GM13976 (cell line): ENCODE results near the gene SIX2.

Experiments used
- DNase-seq: peaks from one replicate; pipeline ENCODE4 v3.0.0; 2012; ENCODE audit warnings: low spot score
- in situ Hi-C: fragments of 300-500 bp; cut with MboI; formaldehyde crosslinking; loops from one replicate; pipeline ENCODE4 v1.12.0; 2022; ENCODE audit warnings: low sequenced_read_pairs, mixed read lengths, inconsistent platforms; ENCODE audit not compliant: unreplicated experiment
- TF ChIP-seq, protein P1 (sequence below): IDR thresholded peaks from 2 replicates; pipeline ENCODE4 v1.5.1; 2012; ENCODE audit warnings: borderline replicate concordance, mild to moderate bottlenecking; ENCODE audit not compliant: insufficient read depth; ENCODE audit errors: extremely low read depth, missing control alignments, control extremely low read depth

The SIX2 gene

DNA sequence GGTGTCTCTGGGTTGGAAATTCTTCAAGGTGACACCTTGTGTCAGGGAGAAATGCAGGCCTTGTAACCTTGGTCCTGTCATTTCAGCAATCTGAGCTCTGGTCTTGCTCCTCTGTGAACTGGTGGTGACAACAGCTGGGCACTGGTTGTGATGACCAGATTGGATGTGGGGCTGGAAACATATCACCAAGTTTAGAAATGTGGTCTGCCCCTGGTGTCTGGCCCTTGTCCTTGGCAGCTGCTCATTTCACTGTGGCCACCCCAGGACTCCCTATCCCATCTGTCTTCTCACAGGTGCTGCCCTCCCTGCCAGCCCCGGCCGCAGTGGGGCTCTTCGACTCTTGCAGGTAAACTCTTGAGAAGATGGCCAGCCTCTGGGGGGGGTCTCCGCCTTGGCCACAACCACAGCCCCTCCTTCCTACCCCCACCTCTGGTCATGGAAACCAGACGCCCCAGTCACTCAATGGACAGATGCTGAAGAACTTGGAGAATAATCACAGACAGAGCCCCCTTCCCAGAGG, 47.0 kb downstream of the SIX2 start:
- in situ Hi-C loops, result loop anchor here (25.0 kb wide), 1 partner anchor 925 kb away; no protein-coding TSS in a partner anchor
- no peak for DNase-seq
- TF ChIP-seq, protein P1, sequence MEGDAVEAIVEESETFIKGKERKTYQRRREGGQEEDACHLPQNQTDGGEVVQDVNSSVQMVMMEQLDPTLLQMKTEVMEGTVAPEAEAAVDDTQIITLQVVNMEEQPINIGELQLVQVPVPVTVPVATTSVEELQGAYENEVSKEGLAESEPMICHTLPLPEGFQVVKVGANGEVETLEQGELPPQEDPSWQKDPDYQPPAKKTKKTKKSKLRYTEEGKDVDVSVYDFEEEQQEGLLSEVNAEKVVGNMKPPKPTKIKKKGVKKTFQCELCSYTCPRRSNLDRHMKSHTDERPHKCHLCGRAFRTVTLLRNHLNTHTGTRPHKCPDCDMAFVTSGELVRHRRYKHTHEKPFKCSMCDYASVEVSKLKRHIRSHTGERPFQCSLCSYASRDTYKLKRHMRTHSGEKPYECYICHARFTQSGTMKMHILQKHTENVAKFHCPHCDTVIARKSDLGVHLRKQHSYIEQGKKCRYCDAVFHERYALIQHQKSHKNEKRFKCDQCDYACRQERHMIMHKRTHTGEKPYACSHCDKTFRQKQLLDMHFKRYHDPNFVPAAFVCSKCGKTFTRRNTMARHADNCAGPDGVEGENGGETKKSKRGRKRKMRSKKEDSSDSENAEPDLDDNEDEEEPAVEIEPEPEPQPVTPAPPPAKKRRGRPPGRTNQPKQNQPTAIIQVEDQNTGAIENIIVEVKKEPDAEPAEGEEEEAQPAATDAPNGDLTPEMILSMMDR, result no peak

DNA sequence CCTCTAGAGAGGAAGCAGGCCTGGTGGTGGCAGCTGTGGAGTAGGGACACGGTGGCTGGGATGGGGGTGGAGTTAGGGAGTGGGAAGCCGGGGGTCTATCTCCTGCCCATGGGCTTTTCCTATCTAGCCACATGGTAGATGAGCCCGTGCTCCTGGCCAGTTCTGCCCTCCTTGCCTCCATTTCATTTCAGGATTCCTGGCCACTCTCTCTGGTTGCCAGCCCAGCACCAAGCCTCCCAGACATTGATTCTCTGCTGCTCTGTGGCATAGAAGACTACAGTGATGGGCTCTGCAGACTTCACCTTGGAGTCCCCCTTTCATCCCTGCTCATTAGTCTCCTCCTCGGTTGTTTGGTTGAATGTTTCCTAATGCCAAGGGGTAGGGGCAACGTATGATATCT, 48.4 kb downstream of the SIX2 start:
- in situ Hi-C loops, result loop anchor here (25.0 kb wide), 1 partner anchor 924 kb away; no protein-coding TSS in a partner anchor
- no peak for DNase-seq
- TF ChIP-seq, protein P1, result no peak

DNA sequence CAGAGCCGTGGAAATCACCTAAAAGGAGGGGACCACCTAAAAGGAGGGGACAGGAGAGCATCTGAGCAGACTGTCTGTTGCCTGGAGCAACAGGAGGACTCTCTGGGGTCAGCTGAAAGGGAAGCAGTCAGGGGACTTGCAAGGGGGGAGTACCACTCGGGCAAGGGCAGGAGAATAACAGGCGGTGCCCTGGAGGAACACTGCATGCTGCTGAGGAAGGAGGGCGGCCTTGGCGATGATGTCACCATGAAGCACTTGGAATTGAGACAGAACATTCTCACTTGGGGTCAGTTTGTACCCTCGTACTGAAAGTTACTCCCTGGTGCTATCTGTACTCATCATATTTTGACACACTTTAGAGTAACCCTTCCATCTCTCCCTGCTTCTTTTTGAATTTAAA, 49.4 kb downstream of the SIX2 start:
- TF ChIP-seq, protein P1, result no peak
- in situ Hi-C loops, result loop anchor here (10.0 to 25.0 kb wide), 2 partner anchors 485 to 923 kb away; no protein-coding TSS in a partner anchor
- no peak for DNase-seq

DNA sequence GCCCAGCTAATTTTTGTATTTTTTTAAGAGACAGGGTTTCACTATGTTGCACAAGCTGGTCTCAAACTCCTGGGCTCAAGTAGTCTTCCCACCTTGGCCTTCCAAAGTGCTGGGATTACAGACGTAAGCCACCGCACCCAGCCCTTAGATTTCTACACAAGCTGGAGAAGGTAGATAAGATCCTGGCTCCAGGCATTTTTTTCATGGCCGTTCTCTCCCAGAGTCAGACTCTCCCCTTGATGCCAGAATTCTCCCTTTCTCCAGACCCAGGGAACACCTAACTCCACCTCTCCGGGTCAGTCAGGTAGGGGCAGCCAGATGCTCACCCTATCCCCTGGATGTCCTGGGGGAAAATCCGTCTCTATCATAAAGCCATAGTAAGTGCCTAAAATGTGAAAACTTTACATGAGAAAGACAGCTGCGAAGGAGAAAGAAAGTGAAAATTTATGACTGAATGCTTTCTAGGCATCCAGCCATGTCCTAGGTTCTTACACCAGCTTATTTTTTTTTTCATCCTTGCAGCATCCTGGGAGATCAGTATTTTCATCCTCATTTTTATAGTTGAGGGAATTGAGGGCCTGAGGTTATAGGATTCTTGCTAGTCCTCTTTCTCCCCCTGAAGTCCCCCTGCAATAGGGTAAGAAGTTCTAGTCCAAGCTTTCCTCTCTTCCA, 51.5 kb downstream of the SIX2 start:
- TF ChIP-seq, protein P1, result no peak
- in situ Hi-C loops, result loop anchor here (10.0 to 25.0 kb wide), 2 partner anchors 483 to 920 kb away; no protein-coding TSS in a partner anchor
- DNase-seq, result no peak

DNA sequence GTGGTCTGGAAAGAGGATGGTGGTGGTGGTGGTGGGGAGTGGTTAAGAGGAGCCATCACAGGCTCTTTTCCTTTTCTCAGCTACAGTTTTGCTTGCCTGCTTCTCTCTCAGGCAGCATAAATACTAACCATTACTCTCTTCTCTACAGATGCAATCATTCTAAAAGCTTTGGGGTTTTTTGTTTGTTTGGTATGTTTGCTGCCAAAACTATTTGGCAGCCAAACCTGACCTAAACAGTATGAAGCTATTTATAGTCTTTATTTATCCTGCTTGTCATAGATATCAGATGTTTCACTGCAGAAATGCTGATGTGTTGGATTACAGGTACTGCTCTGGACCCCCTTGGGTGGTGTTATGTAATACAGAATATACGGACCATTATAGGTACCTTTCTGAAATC, 52.4 kb downstream of the SIX2 start:
- in situ Hi-C loops, result loop anchor here (10.0 to 25.0 kb wide), 2 partner anchors 482 to 920 kb away; no protein-coding TSS in a partner anchor
- no peak for DNase-seq
- TF ChIP-seq, protein P1, result no peak

DNA sequence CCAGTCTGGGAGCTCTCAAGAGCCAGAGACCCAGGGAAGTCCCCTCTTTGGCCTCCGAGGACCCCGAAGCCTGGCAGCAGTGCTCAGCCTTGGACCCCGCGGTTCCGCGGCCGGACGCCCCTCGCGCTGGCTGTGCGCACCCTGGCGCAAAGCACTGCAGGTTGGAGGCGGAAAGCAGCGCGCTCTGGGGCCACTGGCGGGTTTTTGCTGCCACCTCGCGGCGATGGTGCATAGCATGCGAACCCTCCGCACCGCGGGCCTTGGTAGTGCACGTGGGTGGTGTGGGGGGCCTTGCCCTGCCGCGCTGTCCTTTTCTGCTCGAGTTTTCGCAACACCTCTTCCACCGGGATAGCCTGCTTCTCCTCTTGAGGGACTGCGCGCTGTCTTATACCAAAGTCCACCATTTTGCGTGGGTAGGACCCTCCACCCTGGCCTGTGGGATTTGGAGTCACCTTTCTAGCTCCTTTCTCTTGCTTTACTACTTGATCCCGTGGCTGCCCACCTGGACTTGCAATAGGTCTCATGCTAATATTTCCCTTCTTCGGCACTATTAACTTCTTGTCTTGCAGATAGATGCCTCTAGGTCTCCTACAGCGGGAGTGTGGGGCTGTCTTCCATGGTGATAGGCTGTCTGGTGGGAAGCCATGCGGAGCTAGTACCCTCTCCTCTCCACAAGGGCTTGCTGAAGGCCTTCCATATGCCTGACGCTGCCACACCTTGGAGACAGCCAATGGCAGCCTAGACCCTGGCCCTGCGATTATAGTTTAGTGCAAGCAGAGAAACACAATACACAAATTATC, 53.5 kb downstream of the SIX2 start:
- in situ Hi-C loops, result loop anchor here (10.0 to 25.0 kb wide), 2 partner anchors 481 to 918 kb away; no protein-coding TSS in a partner anchor
- TF ChIP-seq, protein P1, result peak; percentile 99
- DNase-seq, result peak; percentile 89
